DND-41 (cell line): ENCODE data around the gene GPC6.

Experiments used
- CTCF ChIP-seq: IDR thresholded peaks from 2 replicates; pipeline ENCODE4 v1.5.1; 2012; ENCODE audit warnings: borderline replicate concordance, low read length, moderate library complexity, mild to moderate bottlenecking; ENCODE audit not compliant: poor library complexity, severe bottlenecking; ENCODE audit errors: extremely low read depth
- EZH2 ChIP-seq: IDR thresholded peaks from 3 replicates; pipeline ENCODE4 v1.6.1; 2012; ENCODE audit warnings: borderline replicate concordance, low read depth, mild to moderate bottlenecking, moderate library complexity, low read length, inconsistent platforms; ENCODE audit not compliant: severe bottlenecking

GRCh38 chr13:94344126-94344818 lies 1117.7 kb downstream of the GPC6 start:
- no peak for TF ChIP-seq CTCF
- TF ChIP-seq EZH2, result no peak
